Cardiac muscle cell (in vitro differentiated cells and primary cell): ENCODE results near the gene GPI. TPM values are rescaled to one million over a fixed set of nuclear protein-coding genes. Genes with fewer than 3 reads are reported as not detected.
"Not testable (repeated sequence)": the region's sequence is repeated elsewhere in the genome, so short reads cannot be mapped to it uniquely, and the experiment has no call there.

Experiments used
- DNase-seq, 2 donors: peaks; one replicate each; pipeline versions ENCODE4 v3.0.0 to v3.0.0-alpha.2; 2010 to 2017; ENCODE audit warnings: low read depth in 1 of 2, low spot score in 1 of 2
- H3K27ac ChIP-seq: fragments of 200-600 bp; sonication (generic); 2 replicates; pipeline ENCODE4 v1.5.1; 2016
- H3K27me3 ChIP-seq: fragments of 200-600 bp; sonication (generic); 2 replicates; pipeline ENCODE4 v1.6.0; 2016; ENCODE audit warnings: control low read depth
- H3K36me3 ChIP-seq: fragments of 200-600 bp; sonication (generic); 2 replicates; pipeline ENCODE4 v1.5.1; 2016; ENCODE audit warnings: control low read depth
- H3K4me1 ChIP-seq: fragments of 200-600 bp; sonication (generic); 2 replicates; pipeline ENCODE4 v1.8.1; 2017; ENCODE audit warnings: low read depth, mild to moderate bottlenecking, mixed run types
- H3K4me3 ChIP-seq: fragments of 200-600 bp; sonication (generic); 2 replicates; pipeline ENCODE4 v1.5.1; 2016; ENCODE audit warnings: mild to moderate bottlenecking
- H3K9me3 ChIP-seq: fragments of 200-600 bp; sonication (generic); 2 replicates; pipeline ENCODE4 v1.5.1; 2017; ENCODE audit warnings: low read depth, mild to moderate bottlenecking, control low read depth
- CTCF ChIP-seq: IDR thresholded peaks from 2 replicates; pipeline ENCODE4 v1.5.1; 2012; ENCODE audit warnings: low read depth, mild to moderate bottlenecking, low read length
- polyA plus RNA-seq: library from polyadenylated mRNA; unstranded; fragments of >200 nt; fragmentation: Nextera tagmentation; extraction: Ambion mirVana; gene quantifications from 2 replicates; pipeline ENCODE4 v1.2.1, GENCODE V29; 2016
- total RNA-seq: library from RNA; depleted of rRNA; stranded (reverse); fragments of >200 nt; gene quantifications from 2 replicates; pipeline ENCODE4 v1.2.3, GENCODE V29; 2016

GPI gene
- total and polyA plus RNA-seq, 2 experiments from 2014 or later: 618 to 862 TPM

GRCh38 chr19:34387446-34387810 is 22.4 kb downstream of the GPI start:
- Histone ChIP-seq H3K36me3 (peaks cover 86% of the 10 kb centered on the region), H3K27ac (no peak overlapping the region), H3K4me1 (no peaks in the 10 kb centered on the region), H3K4me3 (no peak overlapping the region), H3K9me3 (no peaks in the 10 kb centered on the region), H3K27me3 (no peaks in the 10 kb centered on the region)
- DNase-seq: no peak
- no peak for TF ChIP-seq CTCF

- H3K9me3 ChIP-seq, H3K4me1 ChIP-seq, H3K27ac ChIP-seq, H3K4me3 ChIP-seq, H3K27me3 ChIP-seq, DNase-seq: not testable (repeated sequence)
- H3K36me3 ChIP-seq: peaks cover 77% of the 10 kb centered on the region
These were observed 23.7 kb downstream of the GPI start for GRCh38 chr19:34388745-34389144.

- no peak for TF ChIP-seq CTCF
- Histone ChIP-seq H3K4me1 (no peaks in the 10 kb centered on the region), H3K36me3 (peaks cover 76% of the 10 kb centered on the region), H3K9me3 (no peaks in the 10 kb centered on the region), H3K27ac (peak overlapping the region; percentile 39), H3K4me3 (no peak overlapping the region), H3K27me3 (no peaks in the 10 kb centered on the region)
- no peak for DNase-seq
These were observed 26.8 kb downstream of the GPI start for GRCh38 chr19:34391813-34392212.

GRCh38 chr19:34393031-34393430 is 28.0 kb downstream of the GPI start:
- TF ChIP-seq CTCF: no peak
- H3K4me1 ChIP-seq: no peaks in the 10 kb centered on the region
- H3K4me3 ChIP-seq: no peak overlapping the region
- no peak for DNase-seq
- peaks cover 79% of the 10 kb centered on the region for H3K36me3 ChIP-seq
- H3K27ac ChIP-seq: no peak overlapping the region
- no peaks in the 10 kb centered on the region for H3K27me3 ChIP-seq
- no peaks in the 10 kb centered on the region for H3K9me3 ChIP-seq

- Histone ChIP-seq H3K4me1 (no peaks in the 10 kb centered on the region), H3K27ac (peak overlapping the region; percentile 7), H3K27me3 (no peaks in the 10 kb centered on the region), H3K36me3 (peaks cover 77% of the 10 kb centered on the region), H3K4me3 (no peak overlapping the region), H3K9me3 (no peaks in the 10 kb centered on the region)
- DNase-seq: no peak
- no peak for TF ChIP-seq CTCF
These were observed 28.6 kb downstream of the GPI start for GRCh38 chr19:34393629-34394028.

- no peak for DNase-seq
- H3K4me1 ChIP-seq: no peaks in the 10 kb centered on the region
- no peak overlapping the region for H3K4me3 ChIP-seq
- H3K27me3 ChIP-seq: no peaks in the 10 kb centered on the region
- peak overlapping the region; percentile 67 for H3K27ac ChIP-seq
- no peaks in the 10 kb centered on the region for H3K9me3 ChIP-seq
- no peak for TF ChIP-seq CTCF
- peaks cover 60% of the 10 kb centered on the region for H3K36me3 ChIP-seq
These were observed 32.9 kb downstream of the GPI start for GRCh38 chr19:34397853-34398252.
